GM15510 (cell line): ENCODE results near the gene ZNF107.

Source experiments
- POLR2A ChIP-seq: IDR thresholded peaks from 3 replicates; pipeline ENCODE4 v1.6.1; 2011; ENCODE audit warnings: borderline replicate concordance; ENCODE audit not compliant: insufficient read length; ENCODE audit errors: extremely low read depth

The ZNF107 gene

GRCh38 chr7:64667311-64667710 is 1.4 kb downstream of the ZNF107 start:
- no peak for TF ChIP-seq POLR2A

DNA sequence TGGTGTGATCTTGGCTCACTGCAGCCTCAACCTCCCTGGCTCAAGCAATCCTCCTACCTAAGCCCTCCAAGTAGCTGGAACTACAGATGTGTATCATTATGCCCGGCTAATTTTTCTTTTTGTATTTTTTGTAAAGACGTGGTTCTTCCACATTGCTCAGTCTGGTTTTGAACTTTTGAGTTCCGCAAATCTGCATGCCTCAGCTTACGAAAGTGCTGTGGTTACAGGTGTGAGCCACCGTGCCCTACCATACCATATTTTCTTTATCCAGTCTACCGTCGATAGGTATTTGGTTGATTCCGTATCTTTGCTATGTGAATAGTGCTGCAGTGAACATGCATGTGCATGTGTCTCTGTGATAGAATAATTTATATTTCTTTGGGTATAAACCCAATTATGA is 6.5 kb downstream of the ZNF107 start:
- TF ChIP-seq POLR2A: no peak

GRCh38 chr7:64685091-64685490 is 19.2 kb downstream of the ZNF107 start:
- TF ChIP-seq POLR2A: no peak

DNA sequence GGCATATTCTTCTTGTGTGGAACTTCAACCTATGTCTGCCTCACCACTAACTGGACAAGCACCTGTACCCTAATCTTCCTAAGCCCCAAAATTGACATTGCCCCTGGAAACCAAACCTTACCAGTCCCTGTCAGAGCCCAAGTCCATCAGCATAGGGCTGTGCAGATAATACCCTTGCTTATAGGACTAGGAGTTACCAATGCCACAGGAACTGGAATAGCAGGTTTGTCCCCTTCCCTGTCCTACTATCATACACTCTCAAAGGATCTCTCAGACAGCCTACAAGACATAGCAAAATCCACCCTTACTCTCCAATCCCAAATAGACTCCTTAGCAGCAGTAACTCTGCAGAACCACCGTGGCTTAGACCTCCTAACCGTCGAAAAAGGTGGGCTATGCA is 19.8 kb downstream of the ZNF107 start:
- no peak for TF ChIP-seq POLR2A

DNA sequence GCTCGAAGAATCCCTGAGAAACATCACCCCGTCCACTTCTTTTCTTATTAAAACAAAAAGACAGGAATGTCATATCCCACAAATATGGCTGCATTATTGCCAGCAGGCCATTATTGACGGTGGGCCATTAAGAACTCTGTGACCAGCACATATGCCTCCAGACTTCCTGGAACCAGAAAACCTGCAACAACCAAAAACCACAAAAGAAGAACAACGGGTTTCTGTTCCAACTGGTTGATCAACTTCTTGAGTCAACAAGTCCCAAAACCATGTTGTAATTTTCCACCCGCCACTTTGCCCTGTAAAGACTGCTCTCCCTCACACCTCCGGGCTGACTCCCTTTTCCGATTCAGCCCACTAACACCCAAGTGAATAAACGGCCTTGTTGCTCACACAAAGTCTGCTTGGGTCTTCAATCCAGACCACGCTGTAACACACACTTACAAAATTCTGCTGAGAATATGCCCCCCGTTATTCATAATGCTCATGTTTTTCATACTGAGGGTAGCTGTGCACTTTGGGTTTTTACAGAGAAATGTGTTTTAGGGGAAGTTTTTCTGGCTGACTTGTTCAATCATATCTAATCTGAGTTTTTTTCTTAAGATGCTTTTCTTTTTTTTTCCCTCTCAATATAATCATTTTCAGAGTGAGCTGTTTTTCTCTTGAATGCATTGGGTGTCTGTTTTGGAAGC is 20.7 kb downstream of the ZNF107 start:
- no peak for TF ChIP-seq POLR2A

- no peak for TF ChIP-seq POLR2A
Measured at GRCh38 chr7:64687249-64687648, 21.3 kb downstream of the ZNF107 start.

DNA sequence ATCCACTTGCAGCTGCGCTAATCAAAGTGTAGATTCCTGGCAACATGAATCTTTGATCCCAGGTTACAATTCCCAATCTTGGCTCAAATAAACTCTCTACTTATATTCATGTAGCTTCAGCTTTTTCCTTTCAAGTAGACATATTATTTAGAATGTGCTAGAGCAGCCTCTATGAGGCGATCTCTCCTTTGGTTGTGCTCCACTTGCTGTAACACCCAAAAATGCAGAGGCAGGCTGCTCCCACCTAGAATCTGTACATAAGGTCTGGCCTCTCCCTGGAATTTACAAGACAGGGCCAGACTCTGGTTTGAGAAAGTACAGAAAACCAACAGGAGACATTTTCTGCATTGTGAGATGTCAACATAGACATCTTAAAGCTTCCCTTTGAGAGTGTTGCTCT is 23.1 kb downstream of the ZNF107 start:
- no peak for TF ChIP-seq POLR2A

- TF ChIP-seq POLR2A: no peak
Measured at GRCh38 chr7:64691831-64692230, 25.9 kb downstream of the ZNF107 start.

DNA sequence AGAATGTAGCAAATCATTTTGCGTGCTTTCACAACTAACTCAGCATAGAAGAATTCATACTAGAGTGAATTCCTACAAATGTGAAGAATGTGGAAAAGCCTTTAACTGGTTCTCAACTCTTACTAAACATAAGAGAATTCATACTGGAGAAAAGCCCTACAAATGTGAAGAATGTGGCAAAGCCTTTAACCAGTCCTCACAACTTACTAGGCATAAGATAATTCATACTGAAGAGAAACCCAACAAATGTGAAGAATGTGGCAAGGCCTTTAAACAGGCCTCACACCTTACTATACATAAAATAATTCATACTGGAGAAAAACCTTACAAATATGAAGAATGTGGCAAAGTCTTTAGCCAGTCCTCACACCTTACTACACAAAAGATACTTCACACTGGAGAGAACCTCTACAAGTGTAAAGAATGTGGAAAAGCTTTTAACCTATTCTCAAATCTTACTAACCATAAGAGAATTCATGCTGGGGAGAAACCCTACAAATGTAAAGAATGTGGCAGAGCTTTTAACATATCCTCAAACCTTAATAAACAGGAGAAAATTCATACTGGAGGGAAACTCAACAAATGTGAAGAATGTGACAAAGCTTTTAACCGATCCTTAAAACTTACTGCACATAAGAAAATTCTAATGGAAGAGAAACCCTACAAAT is 40.8 kb downstream of the ZNF107 start:
- TF ChIP-seq POLR2A: no peak

DNA sequence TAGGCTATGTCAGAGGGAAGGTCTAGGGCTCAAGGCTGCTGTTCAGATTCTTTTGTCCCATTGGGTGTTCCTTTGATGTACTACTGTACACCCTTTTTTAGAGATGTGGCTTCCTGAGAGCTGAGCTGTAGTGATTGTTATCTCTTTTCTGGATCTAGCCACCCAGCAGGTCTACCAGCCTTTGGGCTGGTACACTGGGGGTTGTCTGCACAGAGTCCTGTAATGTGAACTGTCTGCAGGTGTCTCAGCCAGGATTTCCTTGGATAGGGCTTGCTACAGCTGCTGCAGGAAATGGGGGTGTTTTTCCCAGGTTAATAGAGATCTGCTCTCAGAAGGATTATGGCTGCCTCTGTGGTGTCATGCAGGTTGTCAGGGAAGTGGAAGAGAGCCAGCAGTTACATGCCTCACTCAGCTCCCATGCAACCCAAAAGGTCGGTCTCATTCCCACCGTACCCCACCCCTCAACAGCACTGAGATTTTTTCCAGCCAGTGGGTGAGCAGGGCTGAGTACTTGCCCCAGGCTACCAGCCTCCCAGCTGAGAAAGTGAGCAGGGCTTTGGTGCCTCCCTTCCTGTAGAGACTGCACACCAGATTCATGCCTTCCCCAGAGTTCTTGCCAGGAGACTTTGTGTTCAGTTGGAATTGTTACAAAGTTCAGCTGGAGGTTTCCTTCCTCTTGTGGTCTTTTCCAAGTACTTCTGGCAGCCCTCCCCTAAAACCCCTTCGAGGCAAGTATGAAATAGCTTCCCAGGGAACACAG is 63.3 kb downstream of the ZNF107 start:
- TF ChIP-seq POLR2A: no peak

DNA sequence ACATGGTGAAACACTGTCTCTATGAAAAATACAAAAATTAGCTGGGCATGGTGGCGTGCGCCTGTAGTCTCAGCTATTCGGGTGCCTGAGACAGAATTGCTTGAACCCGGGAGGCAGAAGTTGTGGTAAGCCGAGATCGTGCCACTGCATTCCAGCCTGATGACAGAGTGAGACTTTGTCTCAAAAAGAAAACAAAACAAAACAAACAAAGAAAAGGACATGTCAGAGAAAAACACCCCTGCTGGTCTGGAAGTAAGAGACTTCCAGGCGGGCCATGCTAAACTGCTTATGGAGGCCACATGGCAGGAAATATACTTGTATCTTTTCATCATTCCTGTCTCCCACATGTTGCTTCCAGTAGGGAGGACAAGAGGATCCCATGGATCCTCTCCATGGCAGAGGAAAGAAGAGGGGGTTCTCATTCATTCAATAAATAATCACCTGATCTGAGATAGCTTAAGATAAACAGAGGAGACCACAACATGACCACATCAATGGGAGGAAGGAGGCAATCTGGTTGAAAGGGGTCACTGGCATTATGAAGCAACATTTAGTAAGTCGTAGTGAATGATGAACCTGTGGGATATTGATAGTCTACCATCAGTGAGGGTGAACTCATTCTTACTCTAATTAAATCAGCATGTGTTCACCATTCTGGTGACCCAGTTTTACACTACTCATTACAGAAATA is 67.8 kb downstream of the ZNF107 start:
- TF ChIP-seq POLR2A: no peak

DNA sequence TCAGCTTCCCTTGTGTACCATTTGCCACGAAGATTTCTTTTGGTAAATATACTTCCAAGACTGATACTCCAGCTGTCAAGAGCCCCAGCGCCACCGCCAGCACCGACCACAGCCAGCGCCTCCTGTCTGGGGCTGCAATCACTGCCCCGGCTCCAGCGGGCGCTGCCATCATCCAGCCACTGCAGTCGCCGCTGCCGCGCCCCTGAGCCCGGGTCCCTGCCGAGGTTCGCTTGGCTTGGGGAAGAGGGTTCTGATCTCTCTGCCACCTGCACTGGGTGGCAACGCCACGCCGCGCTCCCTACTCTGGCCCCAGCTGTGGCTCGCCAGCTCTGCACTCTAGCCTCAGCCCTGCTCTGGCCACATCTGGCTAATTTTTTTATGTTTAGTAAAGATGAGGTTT is 70.6 kb downstream of the ZNF107 start:
- no peak for TF ChIP-seq POLR2A

GRCh38 chr7:64744680-64745079 is 78.7 kb downstream of the ZNF107 start:
- no peak for TF ChIP-seq POLR2A

GRCh38 chr7:64747802-64748201 is 81.9 kb downstream of the ZNF107 start:
- TF ChIP-seq POLR2A: no peak

DNA sequence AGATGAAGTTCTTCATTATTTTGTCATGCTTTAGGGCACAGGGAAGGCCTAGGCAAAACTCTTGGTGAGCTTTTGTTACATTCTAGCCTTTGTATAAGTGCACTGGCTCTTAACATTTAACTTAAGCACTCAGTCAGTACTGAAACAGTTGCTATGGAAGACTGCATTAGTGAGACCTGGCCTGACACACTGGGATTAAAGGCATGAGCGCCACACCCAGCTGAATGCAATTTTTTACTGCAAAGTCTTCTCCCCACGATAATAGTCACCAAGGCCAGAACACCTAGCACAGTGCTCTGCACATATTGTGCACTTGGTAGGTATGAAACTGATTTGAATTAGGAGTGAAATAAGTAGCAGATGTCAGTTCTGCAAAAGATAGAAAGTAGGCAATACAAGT is 87.1 kb downstream of the ZNF107 start:
- no peak for TF ChIP-seq POLR2A
